ENCODE data around the gene DET1.

Gene DET1

GRCh38 chr15:88512078-88512477 is 34.4 kb downstream of the DET1 start:
- TF ChIP-seq GATA2 (IDR thresholded peaks at IDR 0.05; ENCODE audit: low read depth, low read length) (no peak), GATA3 (IDR thresholded peaks at IDR 0.05; ENCODE audit: low read depth, low read length) (no peak)

GRCh38 chr15:88511161-88511560 is 35.3 kb downstream of the DET1 start:
- TF ChIP-seq GATA2 (IDR thresholded peaks at IDR 0.05; ENCODE audit: low read depth, low read length) = no peak
- no peak for TF ChIP-seq GATA3 (IDR thresholded peaks at IDR 0.05; ENCODE audit: low read depth, low read length)

GRCh38 chr15:88509964-88510363 is 36.5 kb downstream of the DET1 start:
- TF ChIP-seq GATA3 (IDR thresholded peaks at IDR 0.05; ENCODE audit: low read depth, low read length) (no peak), GATA2 (IDR thresholded peaks at IDR 0.05; ENCODE audit: low read depth, low read length) (no peak)

DNA sequence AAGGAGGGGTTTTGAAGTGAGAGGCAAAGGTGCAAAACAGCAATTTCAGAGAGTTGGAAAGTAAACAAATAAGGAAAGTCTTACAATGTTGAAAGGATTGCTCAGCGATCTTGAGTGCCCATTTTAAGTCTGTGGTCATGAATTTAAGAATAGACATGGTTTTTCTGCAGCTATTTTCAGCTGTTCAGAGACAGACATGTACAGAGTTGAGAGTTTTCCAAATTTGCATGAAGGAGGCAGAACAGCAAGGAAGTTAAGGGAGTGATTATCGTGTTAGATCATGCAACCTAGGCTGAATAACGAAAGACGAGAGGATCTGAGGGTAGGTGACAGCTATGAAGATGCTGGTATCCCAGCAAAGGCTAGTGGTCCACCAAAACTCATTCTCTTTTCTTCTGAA is 37.2 kb downstream of the DET1 start:
- no peak for TF ChIP-seq GATA2 (IDR thresholded peaks at IDR 0.05; ENCODE audit: low read depth, low read length)
- no peak for TF ChIP-seq GATA3 (IDR thresholded peaks at IDR 0.05; ENCODE audit: low read depth, low read length)

- no peak for TF ChIP-seq GATA2 (IDR thresholded peaks at IDR 0.05; ENCODE audit: low read depth, low read length)
- no peak for TF ChIP-seq GATA3 (IDR thresholded peaks at IDR 0.05; ENCODE audit: low read depth, low read length)
These were observed 39.9 kb downstream of the DET1 start for GRCh38 chr15:88506628-88507027.

DNA sequence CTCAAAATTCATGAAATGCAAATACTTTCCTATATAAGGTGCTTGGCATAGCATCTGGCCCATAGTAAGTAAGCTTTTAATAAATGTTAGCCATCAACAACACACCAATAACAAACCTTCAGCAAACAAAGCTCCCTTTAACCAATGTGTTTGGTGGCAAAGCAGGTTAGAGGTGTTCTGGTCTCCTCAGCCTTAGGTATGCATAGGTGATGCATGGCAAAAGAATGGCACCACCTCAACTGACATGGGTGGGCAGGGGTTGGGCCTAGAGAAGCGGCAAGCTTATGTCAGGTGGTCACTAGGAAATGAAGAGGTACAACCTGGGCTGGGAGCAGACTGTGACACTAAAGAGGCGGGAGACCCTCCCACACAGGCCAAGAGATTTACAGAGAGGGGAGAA is 40.8 kb downstream of the DET1 start:
- TF ChIP-seq GATA2 (IDR thresholded peaks at IDR 0.05; ENCODE audit: low read depth, low read length) (no peak), GATA3 (IDR thresholded peaks at IDR 0.05; ENCODE audit: low read depth, low read length) (no peak)

DNA sequence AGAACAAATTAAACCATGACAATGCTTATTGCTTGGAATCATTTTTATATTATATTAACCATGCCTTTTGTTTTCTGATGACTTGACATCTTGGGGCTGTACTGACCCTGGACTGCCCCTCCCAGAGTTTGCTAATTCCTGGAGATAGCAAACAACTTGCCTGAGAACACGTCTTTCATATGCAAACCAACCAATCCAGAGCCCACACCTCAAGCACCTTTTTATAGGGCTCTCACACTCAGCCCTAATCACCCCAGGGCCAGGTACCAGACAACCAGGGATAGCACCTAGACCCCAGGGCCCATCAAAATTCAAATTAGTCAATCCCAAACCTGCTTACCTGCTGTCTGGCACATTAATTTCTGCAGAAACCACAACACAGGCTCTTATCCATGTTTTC is 42.0 kb downstream of the DET1 start:
- TF ChIP-seq GATA2 (IDR thresholded peaks at IDR 0.05; ENCODE audit: low read depth, low read length) (no peak), GATA3 (IDR thresholded peaks at IDR 0.05; ENCODE audit: low read depth, low read length) (no peak)

- TF ChIP-seq GATA2 (IDR thresholded peaks at IDR 0.05; ENCODE audit: low read depth, low read length) (no peak), GATA3 (IDR thresholded peaks at IDR 0.05; ENCODE audit: low read depth, low read length) (no peak)
These were observed 47.5 kb downstream of the DET1 start for GRCh38 chr15:88498996-88499395.

- TF ChIP-seq GATA2 (IDR thresholded peaks at IDR 0.05; ENCODE audit: low read depth, low read length) = no peak
- TF ChIP-seq GATA3 (IDR thresholded peaks at IDR 0.05; ENCODE audit: low read depth, low read length) = no peak
These were observed 49.2 kb downstream of the DET1 start for GRCh38 chr15:88497109-88497765.

DNA sequence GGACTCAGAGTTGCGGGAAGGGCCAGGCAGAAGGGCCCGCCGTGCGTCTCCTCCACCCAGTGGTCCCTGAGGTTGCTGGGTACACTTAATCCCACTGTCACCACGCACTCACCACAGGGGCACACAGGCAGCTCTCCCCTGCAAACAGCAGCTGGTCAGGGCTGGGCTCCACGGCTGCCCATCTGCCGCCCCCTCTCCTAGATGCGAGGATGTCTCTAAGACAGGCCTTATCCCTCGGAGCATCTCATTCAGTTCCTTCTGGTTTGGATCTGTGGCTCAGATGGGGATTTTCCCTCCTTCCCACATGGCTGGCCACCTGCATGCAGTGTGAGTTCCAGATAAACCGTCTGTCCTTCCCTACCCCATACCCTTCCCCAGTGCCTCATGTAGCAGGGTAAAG is 52.6 kb downstream of the DET1 start:
- TF ChIP-seq GATA2 (IDR thresholded peaks at IDR 0.05; ENCODE audit: low read depth, low read length) = no peak

DNA sequence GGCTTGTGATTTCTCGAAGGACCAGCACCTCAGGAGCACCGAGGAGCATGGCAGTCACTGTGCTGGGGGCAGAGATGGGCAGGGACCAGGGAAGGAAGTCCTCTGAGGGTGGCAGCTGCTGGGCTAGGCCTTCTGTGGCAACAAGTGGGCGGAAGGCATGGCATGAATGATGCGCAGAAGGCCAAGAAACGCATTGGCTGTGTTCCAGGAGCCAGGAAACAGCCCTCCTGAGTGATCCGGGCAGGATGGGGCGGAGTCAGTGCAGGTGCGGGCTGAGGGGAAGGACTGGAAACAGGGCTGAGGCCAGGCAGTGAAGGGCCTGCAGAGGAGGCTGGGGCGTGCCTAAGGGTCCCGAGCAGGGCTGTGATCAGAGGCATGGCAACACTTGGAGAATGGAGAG is 55.3 kb downstream of the DET1 start:
- TF ChIP-seq GATA2 (IDR thresholded peaks at IDR 0.05; ENCODE audit: low read depth, low read length) = no peak
- no peak for TF ChIP-seq GATA3 (IDR thresholded peaks at IDR 0.05; ENCODE audit: low read depth, low read length)

- TF ChIP-seq GATA3 (IDR thresholded peaks at IDR 0.05; ENCODE audit: low read depth, low read length) (no peak), GATA2 (IDR thresholded peaks at IDR 0.05; ENCODE audit: low read depth, low read length) (no peak)
These were observed 56.4 kb downstream of the DET1 start for GRCh38 chr15:88490036-88490435.

DNA sequence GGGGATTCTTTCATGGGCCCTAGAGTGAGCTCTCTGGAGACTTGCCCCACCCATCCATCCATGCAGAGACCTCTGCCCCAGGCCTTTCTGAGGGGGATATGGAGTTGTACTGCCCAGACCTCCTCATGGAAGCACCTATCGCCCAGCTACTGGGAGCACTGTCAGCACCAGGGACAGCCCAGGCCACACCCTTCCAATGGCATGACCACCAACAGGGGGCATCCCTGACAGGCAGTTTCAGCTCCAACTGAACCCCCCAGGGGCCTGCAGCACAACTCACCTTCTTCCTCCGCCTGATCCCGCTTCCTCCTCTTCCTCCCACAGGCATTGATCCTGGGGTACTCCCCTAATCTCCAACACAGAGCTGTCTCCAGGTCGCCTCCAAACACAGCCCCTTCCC is 57.2 kb downstream of the DET1 start:
- TF ChIP-seq GATA2 (IDR thresholded peaks at IDR 0.05; ENCODE audit: low read depth, low read length) (no peak), GATA3 (IDR thresholded peaks at IDR 0.05; ENCODE audit: low read depth, low read length) (no peak)

- TF ChIP-seq GATA2 (IDR thresholded peaks at IDR 0.05; ENCODE audit: low read depth, low read length) (no peak), GATA3 (IDR thresholded peaks at IDR 0.05; ENCODE audit: low read depth, low read length) (no peak)
These were observed 58.5 kb downstream of the DET1 start for GRCh38 chr15:88487796-88488523.

GRCh38 chr15:88487178-88487795 is 59.2 kb downstream of the DET1 start:
- TF ChIP-seq GATA3 (IDR thresholded peaks at IDR 0.05; ENCODE audit: low read depth, low read length) = no peak
- no peak for TF ChIP-seq GATA2 (IDR thresholded peaks at IDR 0.05; ENCODE audit: low read depth, low read length)
